ENCODE measurements around the gene RPH3AL.

DNA sequence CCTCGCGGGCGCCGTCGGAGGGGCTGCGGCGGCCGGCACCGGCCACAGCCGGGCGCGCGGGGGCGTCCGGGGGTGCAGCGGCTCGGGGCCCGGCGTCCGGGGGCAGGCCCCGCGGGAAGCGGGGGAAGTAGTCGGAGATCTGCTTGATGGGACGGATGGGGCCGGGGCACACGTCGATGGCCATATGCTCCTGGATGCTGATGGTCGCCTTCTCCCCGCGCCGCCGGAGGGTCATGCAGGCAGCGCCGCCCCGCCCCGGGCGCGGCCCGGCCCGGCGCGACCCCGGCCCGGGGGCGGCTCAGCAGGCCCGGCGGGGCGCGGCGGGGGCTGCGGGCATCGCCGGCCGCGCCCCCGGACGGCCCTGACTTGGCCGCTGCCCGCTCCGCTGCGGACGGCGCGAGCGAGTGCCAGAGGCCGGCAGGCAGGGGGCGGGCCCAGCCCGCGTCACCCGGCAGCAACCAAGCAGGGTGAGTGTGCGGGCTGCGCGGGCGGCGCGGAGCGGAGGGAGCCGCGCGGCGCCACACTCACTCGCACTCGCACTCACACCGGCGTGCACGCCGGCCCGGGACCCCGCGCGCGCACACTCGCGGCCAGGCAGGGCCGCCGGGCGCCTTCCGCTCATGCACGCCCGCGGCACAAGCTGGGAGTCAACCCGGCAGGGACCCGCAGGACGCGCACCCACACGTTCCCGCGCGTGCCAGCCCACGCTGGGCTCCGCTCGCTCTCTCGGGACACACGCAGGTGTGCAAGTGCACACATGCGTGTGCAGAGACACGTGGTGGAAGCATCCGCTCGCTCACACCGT lies 171.2 kb downstream of the RPH3AL start, which contains the start of gene DOC2B:
- TF ChIP-seq, protein P1, sequence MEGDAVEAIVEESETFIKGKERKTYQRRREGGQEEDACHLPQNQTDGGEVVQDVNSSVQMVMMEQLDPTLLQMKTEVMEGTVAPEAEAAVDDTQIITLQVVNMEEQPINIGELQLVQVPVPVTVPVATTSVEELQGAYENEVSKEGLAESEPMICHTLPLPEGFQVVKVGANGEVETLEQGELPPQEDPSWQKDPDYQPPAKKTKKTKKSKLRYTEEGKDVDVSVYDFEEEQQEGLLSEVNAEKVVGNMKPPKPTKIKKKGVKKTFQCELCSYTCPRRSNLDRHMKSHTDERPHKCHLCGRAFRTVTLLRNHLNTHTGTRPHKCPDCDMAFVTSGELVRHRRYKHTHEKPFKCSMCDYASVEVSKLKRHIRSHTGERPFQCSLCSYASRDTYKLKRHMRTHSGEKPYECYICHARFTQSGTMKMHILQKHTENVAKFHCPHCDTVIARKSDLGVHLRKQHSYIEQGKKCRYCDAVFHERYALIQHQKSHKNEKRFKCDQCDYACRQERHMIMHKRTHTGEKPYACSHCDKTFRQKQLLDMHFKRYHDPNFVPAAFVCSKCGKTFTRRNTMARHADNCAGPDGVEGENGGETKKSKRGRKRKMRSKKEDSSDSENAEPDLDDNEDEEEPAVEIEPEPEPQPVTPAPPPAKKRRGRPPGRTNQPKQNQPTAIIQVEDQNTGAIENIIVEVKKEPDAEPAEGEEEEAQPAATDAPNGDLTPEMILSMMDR (IDR thresholded peaks at IDR 0.05; ENCODE audit: low read depth, low read length): no peak
- TF ChIP-seq, protein P2, sequence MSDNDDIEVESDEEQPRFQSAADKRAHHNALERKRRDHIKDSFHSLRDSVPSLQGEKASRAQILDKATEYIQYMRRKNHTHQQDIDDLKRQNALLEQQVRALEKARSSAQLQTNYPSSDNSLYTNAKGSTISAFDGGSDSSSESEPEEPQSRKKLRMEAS (IDR thresholded peaks at IDR 0.05; ENCODE audit: low read depth, low read length): no peak
- TF ChIP-seq POLR2A (IDR thresholded peaks at IDR 0.05; ENCODE audit: extremely low read depth, insufficient read length): no peak

Data from NB4 (cell line).